ENCODE measurements around the gene RNF2.

DNA sequence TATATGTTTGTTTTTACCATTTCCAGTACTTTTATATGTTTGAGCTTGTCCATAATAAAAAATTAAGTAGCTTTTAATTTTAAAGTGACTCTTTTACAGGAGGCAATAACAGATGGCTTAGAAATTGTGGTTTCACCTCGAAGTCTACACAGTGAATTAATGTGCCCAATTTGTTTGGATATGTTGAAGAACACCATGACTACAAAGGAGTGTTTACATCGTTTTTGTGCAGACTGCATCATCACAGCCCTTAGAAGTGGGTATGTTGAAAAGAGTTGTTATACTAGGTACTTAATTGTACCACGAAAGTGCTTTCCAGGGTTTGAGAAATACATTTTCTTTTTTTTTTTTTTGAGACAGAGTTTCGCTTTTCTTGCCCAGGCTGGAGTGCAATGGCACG, 46.1 kb downstream of the RNF2 start:
- TF ChIP-seq, protein P1, sequence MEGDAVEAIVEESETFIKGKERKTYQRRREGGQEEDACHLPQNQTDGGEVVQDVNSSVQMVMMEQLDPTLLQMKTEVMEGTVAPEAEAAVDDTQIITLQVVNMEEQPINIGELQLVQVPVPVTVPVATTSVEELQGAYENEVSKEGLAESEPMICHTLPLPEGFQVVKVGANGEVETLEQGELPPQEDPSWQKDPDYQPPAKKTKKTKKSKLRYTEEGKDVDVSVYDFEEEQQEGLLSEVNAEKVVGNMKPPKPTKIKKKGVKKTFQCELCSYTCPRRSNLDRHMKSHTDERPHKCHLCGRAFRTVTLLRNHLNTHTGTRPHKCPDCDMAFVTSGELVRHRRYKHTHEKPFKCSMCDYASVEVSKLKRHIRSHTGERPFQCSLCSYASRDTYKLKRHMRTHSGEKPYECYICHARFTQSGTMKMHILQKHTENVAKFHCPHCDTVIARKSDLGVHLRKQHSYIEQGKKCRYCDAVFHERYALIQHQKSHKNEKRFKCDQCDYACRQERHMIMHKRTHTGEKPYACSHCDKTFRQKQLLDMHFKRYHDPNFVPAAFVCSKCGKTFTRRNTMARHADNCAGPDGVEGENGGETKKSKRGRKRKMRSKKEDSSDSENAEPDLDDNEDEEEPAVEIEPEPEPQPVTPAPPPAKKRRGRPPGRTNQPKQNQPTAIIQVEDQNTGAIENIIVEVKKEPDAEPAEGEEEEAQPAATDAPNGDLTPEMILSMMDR (IDR thresholded peaks at IDR 0.05; ENCODE audit: extremely low read depth in 1 of 2, insufficient read depth in 1 of 2, low read depth in 1 of 2, low read length in 2 of 2), result no peak
- TF ChIP-seq POLR2AphosphoS5 (IDR thresholded peaks at IDR 0.05; ENCODE audit: insufficient read depth, low read depth, low read length) (no peak), MYC (IDR thresholded peaks at IDR 0.05; ENCODE audit: low read depth, low read length) (no peak), POLR2A (IDR thresholded peaks at IDR 0.05; ENCODE audit: low read depth, low read length) (no peak), FOS (IDR thresholded peaks at IDR 0.05; ENCODE audit: borderline replicate concordance, insufficient read depth, low read length) (no peak), EZH2 (IDR thresholded peaks at IDR 0.05; ENCODE audit: borderline replicate concordance, low read depth, low read length, severe bottlenecking) (no peak), JUN (IDR thresholded peaks at IDR 0.05; ENCODE audit: borderline replicate concordance, insufficient read depth, insufficient read length, low read depth) (no peak), GATA2 (IDR thresholded peaks at IDR 0.05; ENCODE audit: insufficient read depth, insufficient read length, low read depth, low read length) (no peak)
- TF ChIP-seq, protein P2, sequence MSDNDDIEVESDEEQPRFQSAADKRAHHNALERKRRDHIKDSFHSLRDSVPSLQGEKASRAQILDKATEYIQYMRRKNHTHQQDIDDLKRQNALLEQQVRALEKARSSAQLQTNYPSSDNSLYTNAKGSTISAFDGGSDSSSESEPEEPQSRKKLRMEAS (IDR thresholded peaks at IDR 0.05; ENCODE audit: insufficient read depth, insufficient read length), result no peak
